Activated CD8-positive, alpha-beta memory T cell treated with anti-CD3 and anti-CD28 coated beads for 48 hours (primary cell): ENCODE data around the gene RHCG.
"Not testable (repeated sequence)": the region's sequence is repeated elsewhere in the genome, so short reads cannot be mapped to it uniquely, and the experiment has no call there.

Source experiments
- DNase-seq, 3 experiments: peaks; one replicate each; pipeline ENCODE4 v3.0.0-alpha.2; 2020; ENCODE audit warnings: low read depth in 2 of 3, low spot score in 2 of 3

RHCG gene

DNA sequence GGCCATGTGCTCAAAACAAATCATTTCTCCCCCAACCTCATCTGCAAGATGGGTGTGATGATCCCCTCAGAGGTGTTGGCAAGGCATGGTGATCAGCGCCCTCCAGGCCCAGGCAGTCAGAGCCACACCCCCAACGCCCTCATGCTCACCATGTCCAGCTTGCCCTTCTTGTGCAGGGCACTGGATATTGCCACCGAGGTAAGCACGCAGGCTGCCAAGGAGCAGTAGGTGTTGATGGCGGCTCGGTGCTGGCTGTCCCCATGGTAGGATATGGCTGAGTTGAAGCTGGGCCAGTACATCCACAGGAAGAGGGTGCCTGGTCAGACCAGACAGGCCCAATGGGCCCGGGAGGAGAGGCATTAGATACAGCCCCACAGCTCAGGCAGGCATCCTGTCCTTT is 17.2 kb downstream of the RHCG start:
- DNase-seq, result no peak

DNA sequence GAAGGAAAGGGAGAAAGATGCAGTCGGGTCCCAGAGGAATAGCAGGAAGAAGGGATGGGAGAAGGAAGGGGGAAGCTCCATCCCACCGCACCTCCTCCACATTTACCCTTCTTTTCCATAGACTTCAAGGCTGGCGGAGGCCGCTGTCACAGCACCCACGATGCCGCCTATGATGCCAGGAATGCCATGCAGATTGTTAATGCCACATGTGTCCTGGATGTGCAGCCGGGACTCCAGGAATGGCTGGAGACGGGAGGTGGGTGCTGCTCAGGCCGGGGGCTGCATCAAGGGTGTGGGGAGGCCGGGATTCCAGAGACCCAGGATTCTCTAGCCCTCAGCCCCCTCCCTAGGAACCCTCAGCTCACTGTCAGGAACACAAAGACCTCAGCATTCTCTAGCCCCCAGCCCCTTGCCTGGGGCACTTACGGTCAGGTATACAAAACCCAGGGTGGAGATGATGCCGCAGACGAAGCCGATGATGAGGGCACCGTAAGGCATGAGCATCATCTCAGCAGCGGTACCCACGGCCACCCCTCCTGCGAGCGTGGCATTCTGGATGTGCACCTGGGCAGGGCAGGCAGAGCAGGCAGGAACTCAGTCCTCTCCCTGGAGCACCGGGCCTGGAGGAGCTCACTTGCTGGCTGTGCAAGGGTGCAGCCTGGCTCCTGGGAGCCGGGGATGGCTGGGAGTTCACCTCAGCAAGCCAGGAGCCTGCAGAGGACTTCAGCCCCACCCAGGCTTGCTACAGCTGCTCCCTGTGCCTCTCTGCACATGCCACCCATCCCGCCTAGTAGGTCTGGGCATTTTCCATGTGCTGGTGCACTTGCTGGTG is 18.8 kb downstream of the RHCG start:
- no peak for DNase-seq

DNA sequence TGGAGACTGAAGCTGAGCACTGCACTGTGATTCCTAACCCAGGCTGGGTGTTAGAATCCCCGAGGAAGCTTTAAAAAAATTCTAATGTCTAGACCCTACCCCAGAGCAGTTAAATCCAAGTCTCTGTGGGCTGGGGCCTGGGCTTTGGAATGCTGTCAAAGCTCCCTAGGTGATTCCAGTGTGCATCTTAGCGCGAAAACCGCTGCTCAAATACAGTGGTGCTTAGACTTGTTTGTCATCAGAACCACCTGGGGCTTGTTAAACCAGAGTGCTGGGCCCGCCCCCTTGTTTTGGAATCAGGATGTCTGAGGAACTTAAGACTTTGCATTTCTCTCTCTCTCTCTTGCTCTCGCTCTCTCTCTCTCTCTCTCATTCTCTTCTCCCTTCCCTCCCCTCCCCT is 20.7 kb downstream of the RHCG start:
- no peak for DNase-seq

DNA sequence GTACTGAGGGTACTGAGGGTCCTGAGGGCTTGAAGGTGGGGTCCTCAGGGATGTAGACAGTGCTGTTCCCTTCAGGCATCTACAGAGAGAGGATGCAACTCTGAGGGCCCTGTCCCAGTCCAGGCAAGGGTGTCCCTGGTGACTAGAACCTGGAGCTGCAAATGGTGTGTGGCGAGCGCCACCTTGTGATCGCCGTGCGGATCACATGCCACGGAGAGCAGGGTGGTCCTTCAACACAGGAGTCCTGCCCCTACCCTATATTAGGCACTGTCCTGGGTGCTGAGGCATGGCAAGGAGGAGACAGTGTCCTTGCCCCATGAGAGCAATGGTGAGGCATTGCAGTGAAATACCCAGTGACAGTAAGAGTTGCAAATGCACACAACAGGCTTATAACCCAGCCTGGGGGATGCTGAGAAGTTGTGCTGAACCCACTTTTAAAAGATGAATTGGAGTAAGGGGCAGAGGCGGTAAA is 23.6 kb downstream of the RHCG start:
- DNase-seq, result peak; percentile 16 to 58 (median 39)

DNA sequence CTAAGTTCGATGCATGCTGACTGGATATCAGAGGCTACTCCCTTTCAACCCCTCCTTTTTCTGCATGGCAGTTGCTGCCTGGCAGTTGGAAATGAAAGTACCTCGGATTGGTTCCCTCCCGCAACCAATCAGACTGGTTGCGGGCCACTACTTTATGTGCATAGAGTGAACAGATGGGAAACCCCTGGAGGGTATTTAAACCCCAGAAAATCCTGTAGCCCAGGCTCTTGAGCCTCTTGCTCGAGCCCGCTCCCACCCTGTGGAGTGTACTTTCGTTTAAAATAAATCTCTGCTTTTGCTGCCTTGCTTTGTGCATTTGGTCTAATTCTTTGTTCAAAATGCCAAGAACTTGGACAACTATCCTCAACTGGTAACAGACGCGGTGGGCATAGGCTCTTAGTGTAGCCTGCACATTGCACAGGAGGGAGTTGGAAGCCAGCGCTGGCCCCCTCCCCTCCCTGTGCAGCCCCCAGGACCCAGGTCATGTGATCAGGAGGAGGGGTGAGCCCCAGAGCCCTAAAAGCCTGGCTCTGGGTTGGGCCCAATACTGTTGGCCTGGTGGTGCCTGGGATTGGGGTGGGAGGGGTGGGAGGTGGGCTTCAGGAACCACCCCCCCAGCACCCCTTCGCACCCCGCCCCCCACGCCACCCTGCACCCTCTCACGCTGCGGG is 26.8 kb downstream of the RHCG start:
- DNase-seq, result no peak

DNA sequence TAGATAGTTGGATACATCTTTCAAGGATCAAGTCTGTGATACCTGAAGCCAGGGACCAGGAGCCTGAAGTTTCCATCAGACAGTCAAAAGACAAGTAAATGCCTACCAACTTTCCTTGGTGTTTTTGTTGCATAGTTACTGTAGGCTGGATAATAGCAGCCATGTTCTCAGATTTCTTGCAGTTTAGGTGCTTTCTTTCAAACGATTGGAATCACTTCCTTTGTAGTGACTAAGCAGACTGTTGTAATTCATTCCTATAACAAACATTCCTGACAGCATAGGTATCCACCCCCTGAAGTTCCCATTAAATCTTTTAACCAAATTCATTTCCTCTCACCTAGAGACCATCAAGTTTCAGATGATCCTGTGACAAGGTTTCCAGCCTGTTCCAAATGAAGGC is 27.6 kb downstream of the RHCG start:
- not testable (repeated sequence) for DNase-seq

DNA sequence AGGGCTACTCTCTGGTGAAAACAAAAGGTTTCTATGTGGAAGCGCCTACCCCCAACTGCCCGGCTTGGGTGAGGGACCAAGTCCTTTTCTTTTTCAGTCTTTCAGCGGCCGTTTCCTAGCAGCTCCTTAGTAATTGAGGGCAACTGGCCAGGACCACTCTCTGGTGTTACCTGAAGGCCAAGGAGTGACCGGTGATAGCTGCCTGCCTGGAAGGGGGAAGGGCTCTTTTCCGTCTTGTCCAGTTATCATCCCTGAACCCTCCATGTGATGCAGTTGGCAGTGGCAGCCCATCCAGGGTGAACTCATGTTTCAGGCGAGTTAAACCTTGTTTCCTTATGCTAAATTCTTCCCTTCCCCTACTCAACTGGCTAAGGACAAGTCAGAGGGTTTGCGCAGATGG is 33.3 kb downstream of the RHCG start:
- DNase-seq, result no peak

DNA sequence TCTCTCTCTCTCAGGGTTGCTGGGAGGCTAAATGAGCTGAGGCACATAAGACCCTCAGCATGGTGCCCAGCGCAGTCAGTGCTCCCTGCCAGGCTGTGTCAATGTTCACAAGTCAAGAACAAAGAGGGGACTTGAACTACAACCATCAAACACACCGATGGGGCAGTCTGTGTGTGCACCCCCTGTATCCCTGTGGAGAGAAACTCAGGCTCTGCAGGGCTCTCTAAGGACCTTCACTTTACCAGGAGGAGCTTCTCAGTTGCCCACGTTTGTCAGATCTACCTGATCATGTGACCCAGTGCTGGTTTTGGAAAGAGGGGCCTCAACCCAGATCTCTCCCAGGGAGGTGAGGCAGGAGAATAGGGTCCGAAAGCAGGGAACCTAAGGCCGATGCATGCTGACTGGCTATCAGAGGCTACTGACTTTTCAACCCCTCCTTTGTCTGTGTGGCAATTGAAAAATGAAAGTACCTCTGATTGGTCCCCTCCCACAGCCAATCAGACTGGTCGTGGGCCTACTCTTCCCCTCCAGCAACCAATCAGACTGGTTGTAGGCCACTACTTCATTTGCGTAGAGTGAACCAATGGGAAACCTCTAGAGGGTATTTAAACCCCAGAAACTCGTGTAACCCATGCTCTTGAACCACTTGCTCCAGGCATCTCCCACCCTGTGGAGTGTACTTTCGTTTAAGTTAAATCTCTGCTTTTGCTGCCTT is 34.0 kb downstream of the RHCG start:
- DNase-seq, result no peak

DNA sequence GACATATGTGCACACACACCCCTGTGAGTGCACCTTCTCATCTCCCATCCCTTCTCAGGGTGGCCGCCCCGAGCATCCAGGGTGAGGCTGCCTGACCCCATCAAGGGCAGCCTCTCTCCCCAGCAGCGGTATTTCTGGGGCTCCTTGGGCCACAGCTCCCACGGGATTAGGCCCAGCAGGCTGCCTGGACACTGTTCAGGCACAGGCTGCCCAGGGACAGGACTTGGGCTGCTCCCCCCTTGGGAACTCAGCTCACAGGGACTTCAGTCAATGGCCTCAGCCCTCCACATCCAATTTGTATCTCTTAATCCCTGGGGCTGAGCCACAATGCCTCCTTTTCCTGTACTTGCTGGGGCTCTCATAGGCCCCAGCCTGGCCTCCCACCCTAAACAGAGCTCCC is 35.0 kb downstream of the RHCG start:
- DNase-seq, result no peak

DNA sequence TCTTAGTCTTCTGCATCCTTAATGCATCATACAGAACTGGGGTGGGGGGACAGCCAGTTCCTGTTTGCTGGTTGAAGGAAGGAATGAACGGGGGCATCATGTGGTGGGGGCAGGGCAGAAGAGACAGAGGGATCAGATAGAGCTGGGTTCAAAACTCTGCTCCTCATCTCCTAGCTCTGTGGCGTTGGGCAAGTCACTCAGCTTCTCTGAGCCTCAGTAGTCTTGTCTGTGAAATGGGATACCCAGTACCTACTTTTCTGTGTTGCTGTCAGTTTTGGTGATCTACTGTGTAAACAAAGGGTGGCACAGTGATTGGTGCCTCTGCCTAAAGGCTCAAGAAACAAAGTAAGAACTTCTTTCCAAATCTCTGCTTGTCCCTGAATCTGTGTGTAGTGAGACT is 36.3 kb downstream of the RHCG start:
- no peak for DNase-seq

DNA sequence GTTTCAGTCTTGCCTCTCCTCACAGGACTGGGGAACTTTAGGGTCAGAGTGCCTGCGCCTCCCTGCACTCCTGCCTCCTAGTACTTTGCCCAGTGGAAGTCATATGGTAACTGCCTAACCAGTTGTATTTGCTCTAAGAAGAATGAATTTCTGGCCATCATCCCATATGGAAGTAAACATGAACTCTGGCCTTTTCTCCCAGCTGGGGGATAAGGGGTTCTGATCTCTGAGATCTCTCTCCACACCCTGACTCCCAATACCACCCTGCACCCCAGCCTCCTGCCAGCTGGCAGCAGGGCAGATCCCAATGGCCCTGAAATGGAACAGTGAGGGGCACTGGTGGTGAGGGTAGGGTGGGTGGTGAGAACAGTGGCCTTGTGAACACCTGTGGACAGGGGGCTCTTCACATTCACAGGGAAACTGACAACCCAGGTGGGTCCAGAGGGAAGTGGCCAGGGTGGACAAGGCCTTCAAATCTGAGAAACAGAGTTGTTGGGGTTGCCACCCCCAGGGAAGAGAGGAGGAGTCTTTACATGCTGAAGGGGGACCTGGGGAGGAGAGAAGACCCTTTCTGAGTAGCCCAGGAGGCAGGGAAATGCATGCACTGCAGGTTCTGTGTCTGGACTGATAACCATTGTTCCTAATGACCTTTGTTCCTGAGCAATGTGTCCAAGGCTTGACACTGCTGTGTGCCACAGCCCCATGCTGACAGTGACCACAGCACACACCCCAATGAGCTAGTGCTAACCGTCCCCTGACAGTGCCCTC is 36.9 kb downstream of the RHCG start:
- no peak for DNase-seq

DNA sequence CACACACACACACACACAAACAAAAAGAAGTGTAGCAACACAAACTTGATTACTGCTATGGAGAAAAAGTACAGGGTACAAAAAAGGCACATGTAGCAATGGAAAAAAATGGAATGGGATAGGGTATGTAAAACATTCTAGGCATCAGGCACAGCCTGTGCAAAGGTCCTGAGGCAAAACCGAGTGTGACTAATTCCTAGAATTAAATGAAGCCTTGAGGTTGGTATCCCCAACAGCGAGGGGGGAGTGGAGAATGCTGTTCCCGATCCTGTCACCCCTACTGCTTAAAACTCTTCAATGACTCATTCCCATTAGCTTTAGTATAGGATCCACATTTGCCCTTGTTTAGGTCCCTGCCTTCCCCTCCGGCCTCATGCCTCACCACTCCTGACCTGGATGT is 37.9 kb downstream of the RHCG start:
- DNase-seq, result no peak

DNA sequence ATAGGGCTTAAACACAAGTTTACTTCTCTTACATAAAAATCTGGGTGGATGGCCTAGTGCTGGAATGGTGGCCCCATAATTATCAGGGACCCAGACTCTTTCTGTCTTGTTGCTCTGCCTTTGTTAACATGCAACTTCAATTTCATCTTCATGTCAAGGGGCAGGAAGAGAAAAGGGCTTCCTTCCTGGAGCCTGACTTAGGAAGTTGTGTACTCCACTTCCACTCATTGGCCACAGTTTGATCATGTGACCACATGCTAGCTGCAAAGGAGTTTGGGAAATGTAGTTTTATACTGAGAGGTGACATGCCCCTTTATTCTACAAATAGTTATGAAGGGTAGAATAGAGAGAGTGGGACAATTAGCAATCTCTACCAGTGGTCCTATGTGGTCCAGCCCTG is 39.3 kb downstream of the RHCG start:
- no peak for DNase-seq

DNA sequence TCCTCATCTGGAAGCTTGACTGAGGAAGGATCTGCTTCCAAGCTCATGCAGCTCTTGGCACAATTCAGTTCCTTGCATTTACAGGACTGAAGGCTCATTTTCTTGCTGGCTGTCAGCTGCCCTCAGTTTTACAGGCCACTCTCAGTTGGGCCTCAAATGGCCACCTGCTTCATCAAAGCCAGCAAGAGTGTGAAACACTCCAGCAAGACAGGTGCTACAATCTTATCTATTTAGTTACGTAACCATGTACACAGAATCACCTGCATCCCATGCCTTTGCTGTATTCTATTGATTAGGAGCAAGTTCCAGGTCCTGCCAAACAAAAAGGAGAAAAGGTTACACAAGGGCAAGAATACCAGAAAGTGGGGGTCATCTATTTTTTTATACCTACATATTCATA is 40.8 kb downstream of the RHCG start:
- DNase-seq, result no peak

DNA sequence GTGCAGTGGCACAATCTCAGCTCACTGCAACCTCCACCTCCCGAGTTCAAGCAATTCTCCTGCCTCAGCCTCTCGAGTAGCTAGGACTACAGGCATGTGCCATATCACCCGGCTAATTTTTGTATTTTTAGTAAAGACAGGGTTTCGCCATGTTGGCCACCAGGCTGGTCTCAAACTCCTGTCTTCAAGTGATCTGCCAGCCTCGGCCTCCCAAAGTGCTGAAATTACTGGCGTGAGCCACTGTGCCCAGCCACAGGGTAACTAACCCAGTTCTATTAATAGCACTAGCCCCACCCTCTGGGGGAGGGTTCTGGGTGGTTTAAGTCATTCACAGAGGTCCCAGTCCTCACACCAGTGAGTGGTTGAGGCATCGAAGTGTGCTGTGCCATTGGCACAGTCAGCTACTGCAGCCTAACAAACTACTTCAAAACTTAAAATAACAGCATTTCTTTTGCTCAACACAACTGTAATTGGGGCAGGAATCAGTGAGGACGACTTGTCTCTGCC is 44.0 kb downstream of the RHCG start:
- DNase-seq, result no peak

DNA sequence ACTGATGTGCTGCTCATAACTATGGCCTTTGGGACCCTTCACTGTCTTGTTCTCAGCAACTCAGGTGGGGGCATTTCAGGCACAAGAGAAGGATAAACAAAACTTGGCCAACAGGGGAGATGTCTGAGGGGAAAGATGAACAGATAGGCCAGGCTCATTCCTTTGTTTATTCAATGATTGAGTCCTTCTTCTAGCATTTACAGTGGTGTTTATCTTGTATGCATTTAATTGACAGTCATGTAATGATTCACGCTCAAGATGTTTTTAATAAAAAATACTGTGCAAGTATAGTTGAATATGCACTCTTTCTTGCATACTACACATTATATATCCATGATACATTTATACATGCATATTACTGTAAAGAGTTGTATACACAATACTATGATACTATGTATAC is 44.5 kb downstream of the RHCG start:
- DNase-seq, result no peak

DNA sequence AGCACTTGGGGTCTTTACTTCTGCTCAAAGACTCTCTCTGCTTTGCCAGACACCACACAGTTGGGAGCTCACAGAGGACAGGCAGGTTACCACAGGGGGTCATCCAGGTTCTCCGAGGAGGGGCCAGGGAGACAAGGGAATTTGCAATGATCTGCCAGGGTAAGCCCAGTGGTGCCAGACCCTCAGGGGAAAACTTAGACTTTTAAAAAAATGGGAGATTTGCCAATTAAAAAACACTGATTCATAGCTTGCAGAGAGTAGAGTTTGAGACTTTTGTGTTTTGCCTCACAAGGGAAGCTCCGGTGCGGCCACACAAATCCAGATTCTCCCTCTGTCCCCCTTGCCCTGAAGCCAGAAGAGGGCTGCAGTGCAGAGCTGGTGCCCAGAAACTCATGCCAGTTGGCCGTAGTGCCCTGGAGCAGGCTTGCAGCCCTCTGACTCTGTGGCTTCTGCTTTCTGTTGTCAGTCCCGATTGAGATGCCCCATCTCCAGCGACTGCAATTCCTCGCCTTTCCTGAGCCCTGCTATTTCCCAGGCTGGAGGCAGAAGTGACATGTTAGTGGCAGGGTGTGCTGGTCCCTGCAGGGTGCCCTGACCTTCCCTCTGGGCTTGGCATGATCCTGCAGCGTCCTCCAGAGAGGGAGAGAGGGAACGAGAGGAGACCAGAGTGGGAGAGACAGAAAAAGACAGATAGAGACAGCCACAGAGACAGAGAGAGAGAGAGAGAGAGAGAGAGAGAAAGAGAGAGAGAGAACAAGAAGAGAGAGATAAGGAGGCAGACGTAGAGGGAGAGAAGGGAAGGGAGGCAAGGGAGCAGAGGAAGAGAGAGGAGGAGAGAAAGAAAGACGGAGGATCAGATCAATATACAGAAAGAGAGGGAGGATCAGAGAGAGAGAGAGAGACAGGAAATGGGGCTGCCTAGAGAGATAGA is 46.0 kb downstream of the RHCG start:
- no peak for DNase-seq

DNA sequence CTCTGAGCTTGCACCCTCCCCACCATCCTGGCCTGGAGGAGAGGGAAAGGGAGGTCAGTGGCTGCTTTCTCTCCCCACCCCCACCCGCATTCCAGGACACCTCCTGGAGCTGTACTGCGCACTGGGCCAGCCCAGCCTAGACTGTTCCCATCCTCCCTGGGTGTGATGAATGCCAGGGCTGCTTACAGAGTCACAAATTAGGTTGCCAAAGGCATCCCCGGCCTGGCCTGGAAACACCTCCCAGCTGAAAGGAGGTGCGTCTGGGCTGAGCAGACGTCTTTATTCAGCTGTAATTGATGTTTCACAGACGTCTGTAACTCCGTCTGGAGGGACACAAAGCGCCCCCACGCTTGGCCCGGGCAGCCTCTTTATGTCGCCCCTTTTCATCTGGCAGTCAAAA is 47.6 kb downstream of the RHCG start:
- DNase-seq, result no peak

DNA sequence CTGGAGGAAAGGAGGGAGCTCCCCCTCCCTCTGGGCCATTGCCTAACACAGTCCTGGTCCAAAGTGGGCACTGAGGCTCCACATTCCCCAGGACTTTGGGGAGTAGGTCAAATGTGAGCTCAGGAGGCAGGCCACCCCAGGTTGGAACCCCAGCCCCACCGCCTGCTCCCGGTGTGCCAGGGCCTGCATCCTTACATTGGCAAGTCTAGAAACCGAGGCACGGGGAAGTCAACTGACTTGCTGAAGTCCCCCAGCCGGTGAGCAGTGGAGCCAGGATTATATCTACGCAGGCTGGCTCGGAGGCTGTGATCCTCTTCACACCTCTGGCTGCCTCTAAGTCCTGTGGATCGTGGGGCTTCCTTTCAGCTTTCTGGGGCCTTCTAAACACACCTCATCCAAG is 48.7 kb downstream of the RHCG start:
- no peak for DNase-seq

DNA sequence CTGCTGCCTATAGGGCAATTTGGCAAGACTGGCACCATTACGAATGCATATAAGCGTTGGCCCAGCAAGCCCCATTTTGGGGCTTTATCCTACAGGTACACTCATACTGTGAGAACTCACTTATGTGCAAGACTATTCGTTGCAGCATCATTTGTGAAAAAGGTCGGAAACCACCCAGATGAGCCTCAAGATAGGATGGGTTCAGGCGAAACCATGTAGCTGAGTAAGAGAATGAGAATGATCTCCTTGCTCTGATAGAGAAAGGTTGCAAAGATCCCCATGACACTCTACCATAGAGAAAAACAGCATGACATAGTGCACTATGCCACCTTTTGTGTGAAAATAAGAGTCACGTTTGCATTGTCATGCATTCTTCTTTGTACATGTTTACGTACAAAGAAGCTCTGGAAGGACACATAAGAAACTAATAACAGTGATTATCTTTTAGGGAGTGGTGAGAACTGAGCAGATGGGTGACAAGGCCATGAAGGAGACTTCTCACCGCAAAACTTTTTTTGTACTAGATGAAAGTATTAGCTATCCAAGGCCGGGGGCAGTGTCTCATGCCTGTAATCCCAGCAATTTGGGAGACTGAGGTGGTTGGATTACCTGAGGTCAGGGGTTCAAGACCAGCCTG is 50.0 kb downstream of the RHCG start:
- no peak for DNase-seq
